NCI-H345 treated with DMSO at 0.1 percent for 48 hours (cell line): ENCODE results near the gene LMAN2L.

Source experiments
- DNase-seq: peaks from one replicate; lab custom pipeline; 2025; ENCODE audit not compliant: unreplicated experiment; lab: John Stamatoyannopoulos, UW

LMAN2L gene

GRCh38 chr2:96760986-96761832, 21.3 kb upstream of the LMAN2L start:
- DNase-seq = no peak

- peak; percentile 82 for DNase-seq
These were observed 20.4 kb upstream of the LMAN2L start, which contains the start of gene CNNM4 for GRCh38 chr2:96760036-96760985. TSS of gene CNNM4 (plus strand) at chr2:96760902. CDS start at chr2:96761000, 98 bp downstream.

GRCh38 chr2:96759548-96759947, 19.7 kb upstream of the LMAN2L start:
- no peak for DNase-seq

GRCh38 chr2:96758987-96759386, 19.1 kb upstream of the LMAN2L start:
- DNase-seq = no peak

- DNase-seq = no peak
These were observed 17.6 kb upstream of the LMAN2L start for GRCh38 chr2:96757477-96757860.

GRCh38 chr2:96756788-96757476, 17.1 kb upstream of the LMAN2L start:
- no peak for DNase-seq

GRCh38 chr2:96754317-96754716, 14.5 kb upstream of the LMAN2L start:
- no peak for DNase-seq

- DNase-seq = no peak
These were observed 13.9 kb upstream of the LMAN2L start for GRCh38 chr2:96753661-96754282.

- no peak for DNase-seq
These were observed 11.9 kb upstream of the LMAN2L start for GRCh38 chr2:96751800-96752199.

GRCh38 chr2:96747061-96747617, 7.3 kb upstream of the LMAN2L start:
- no peak for DNase-seq

- DNase-seq = no peak
These were observed 710 bp downstream of the LMAN2L start for GRCh38 chr2:96739076-96739632.

- DNase-seq = no peak
These were observed 2.0 kb downstream of the LMAN2L start for GRCh38 chr2:96737831-96738230.

GRCh38 chr2:96737251-96737650, 2.6 kb downstream of the LMAN2L start:
- DNase-seq = no peak

- DNase-seq = no peak
These were observed 4.8 kb downstream of the LMAN2L start for GRCh38 chr2:96734880-96735583.

- DNase-seq = no peak
These were observed 5.9 kb downstream of the LMAN2L start for GRCh38 chr2:96733931-96734330.

GRCh38 chr2:96730212-96730611, 9.7 kb downstream of the LMAN2L start:
- no peak for DNase-seq

GRCh38 chr2:96729748-96730147, 10.1 kb downstream of the LMAN2L start:
- DNase-seq = no peak

GRCh38 chr2:96727431-96727830, 12.4 kb downstream of the LMAN2L start:
- no peak for DNase-seq

GRCh38 chr2:96726131-96726530, 13.7 kb downstream of the LMAN2L start:
- DNase-seq = no peak

- no peak for DNase-seq
These were observed 23.5 kb downstream of the LMAN2L start for GRCh38 chr2:96716388-96716787.
